Measurements from ENCODE around the gene XYLT1. TPM values are rescaled to one million over a fixed set of nuclear protein-coding genes. Genes with fewer than 3 reads are reported as not detected.

The XYLT1 gene
- polyA plus RNA-seq, 1 of the 3 experiments (the other 2 are of a cell fraction): 17.6 TPM

DNA sequence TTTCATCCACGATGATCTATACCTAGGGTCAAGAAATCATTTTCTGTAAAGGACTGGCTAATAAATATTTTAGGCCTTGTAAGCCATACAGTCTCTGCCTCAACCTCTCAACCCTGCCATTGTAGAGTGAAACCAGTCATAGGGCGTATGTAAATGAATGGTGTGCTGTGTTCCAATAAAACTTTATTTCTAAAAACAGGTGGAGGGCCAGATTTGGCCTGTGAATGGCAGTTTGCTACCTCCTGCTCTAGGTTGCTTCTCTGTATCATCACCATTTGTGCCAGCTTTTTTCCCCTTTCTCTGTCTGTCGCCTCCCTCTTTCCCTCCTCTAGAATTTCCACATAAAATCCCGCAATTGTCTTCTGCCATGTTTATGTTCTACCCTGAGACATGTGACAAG is 181.7 kb downstream of the XYLT1 start:
- no peak overlapping the region for H3K9ac ChIP-seq
- peaks cover 99% of the 10 kb centered on the region for H3K79me2 ChIP-seq (ENCODE audit: insufficient read depth)
- 72% methylated on average over 4 of the region's 4 CpGs for WGBS (ENCODE audit: low lambda C conversion rate)
- TF ChIP-seq, protein P1, sequence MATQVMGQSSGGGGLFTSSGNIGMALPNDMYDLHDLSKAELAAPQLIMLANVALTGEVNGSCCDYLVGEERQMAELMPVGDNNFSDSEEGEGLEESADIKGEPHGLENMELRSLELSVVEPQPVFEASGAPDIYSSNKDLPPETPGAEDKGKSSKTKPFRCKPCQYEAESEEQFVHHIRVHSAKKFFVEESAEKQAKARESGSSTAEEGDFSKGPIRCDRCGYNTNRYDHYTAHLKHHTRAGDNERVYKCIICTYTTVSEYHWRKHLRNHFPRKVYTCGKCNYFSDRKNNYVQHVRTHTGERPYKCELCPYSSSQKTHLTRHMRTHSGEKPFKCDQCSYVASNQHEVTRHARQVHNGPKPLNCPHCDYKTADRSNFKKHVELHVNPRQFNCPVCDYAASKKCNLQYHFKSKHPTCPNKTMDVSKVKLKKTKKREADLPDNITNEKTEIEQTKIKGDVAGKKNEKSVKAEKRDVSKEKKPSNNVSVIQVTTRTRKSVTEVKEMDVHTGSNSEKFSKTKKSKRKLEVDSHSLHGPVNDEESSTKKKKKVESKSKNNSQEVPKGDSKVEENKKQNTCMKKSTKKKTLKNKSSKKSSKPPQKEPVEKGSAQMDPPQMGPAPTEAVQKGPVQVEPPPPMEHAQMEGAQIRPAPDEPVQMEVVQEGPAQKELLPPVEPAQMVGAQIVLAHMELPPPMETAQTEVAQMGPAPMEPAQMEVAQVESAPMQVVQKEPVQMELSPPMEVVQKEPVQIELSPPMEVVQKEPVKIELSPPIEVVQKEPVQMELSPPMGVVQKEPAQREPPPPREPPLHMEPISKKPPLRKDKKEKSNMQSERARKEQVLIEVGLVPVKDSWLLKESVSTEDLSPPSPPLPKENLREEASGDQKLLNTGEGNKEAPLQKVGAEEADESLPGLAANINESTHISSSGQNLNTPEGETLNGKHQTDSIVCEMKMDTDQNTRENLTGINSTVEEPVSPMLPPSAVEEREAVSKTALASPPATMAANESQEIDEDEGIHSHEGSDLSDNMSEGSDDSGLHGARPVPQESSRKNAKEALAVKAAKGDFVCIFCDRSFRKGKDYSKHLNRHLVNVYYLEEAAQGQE (IDR thresholded peaks at IDR 0.05; ENCODE audit: low read depth, low read length): no peak
- TF ChIP-seq ZBTB33 (IDR thresholded peaks at IDR 0.05; ENCODE audit: borderline replicate concordance, low read depth): no peak
- no peak for TF ChIP-seq NFIC (IDR thresholded peaks at IDR 0.05; ENCODE audit: borderline replicate concordance)
- no peak for TF ChIP-seq FOSL2 (IDR thresholded peaks at IDR 0.05; ENCODE audit: borderline replicate concordance, low read depth)
- no peak for TF ChIP-seq FOXJ3 (CRISPR knock-in tag; IDR thresholded peaks at IDR 0.05)
- TF ChIP-seq GATA2 (CRISPR knock-in tag; IDR thresholded peaks at IDR 0.05): no peak
- TF ChIP-seq CTCF (IDR thresholded peaks at IDR 0.05): no peak
- TF ChIP-seq POLR2AphosphoS5 (IDR thresholded peaks at IDR 0.05; ENCODE audit: low read depth, low read length): no peak
- TF ChIP-seq RCOR1 (IDR thresholded peaks at IDR 0.05; ENCODE audit: low read length): no peak
- no peak for TF ChIP-seq YY1 (IDR thresholded peaks at IDR 0.05; ENCODE audit: low read depth)
- TF ChIP-seq SIN3A (IDR thresholded peaks at IDR 0.05; ENCODE audit: borderline replicate concordance, low read depth, low read length): no peak
- no peak for TF ChIP-seq TEAD4 (IDR thresholded peaks at IDR 0.05; ENCODE audit: borderline replicate concordance, insufficient read depth)
- TF ChIP-seq ELF1 (IDR thresholded peaks at IDR 0.05): no peak
- TF ChIP-seq TAF1 (IDR thresholded peaks at IDR 0.05; ENCODE audit: borderline replicate concordance, low read depth, low read length): no peak
- no peak for TF ChIP-seq CHD2 (IDR thresholded peaks at IDR 0.05; ENCODE audit: low read length, partially characterized antibody)
- no peak for TF ChIP-seq MXI1 (IDR thresholded peaks at IDR 0.05; ENCODE audit: low read depth, low read length)
- TF ChIP-seq TCF12 (IDR thresholded peaks at IDR 0.05): no peak
- TF ChIP-seq RFX5 (IDR thresholded peaks at IDR 0.05; ENCODE audit: low read length): no peak
- POLR2A ChIA-PET: no interaction called here
- H3K4me2 ChIP-seq: no peak overlapping the region
- no peak overlapping the region for H2AFZ ChIP-seq (ENCODE audit: low read depth)
- H3K27me3 ChIP-seq (ENCODE audit: insufficient read depth): no peaks in the 10 kb centered on the region
- H3K9me2 ChIP-seq: no peaks in the 10 kb centered on the region
- CTCF ChIA-PET: interaction anchor here (0.6 kb wide), 1 partner anchor 24 kb away, joined by 3 read pairs; no protein-coding TSS in a partner anchor
- H3K4me1 ChIP-seq (ENCODE audit: control insufficient read depth in 1 of 2, insufficient read depth in 2 of 2, low read depth in 1 of 2, low read length in 1 of 2): peaks cover 0 to 31% of the 10 kb centered on the region in 2 experiments; a peak in 1 of 4 replicates
- H3K4me3 ChIP-seq (ENCODE audit: low read depth in 2 of 2, low read length in 1 of 2): no peak overlapping the region
- no peaks in the 10 kb centered on the region for H3K9me3 ChIP-seq
- H4K20me1 ChIP-seq (ENCODE audit: insufficient read depth): peaks cover 99% of the 10 kb centered on the region
- no peak overlapping the region for H3K27ac ChIP-seq (ENCODE audit: low read depth in 2 of 2, low read length in 1 of 2)
- DNase-seq: no peak
- peaks cover 0 to 6% of the 10 kb centered on the region in 2 experiments for H3K36me3 ChIP-seq (replicated peaks in 1 of 2; ENCODE audit: control insufficient read depth in 1 of 2, insufficient read depth in 2 of 2, low read length in 1 of 2)
- H3F3A ChIP-seq (replicated peaks; ENCODE audit: insufficient read depth): peaks cover 15% of the 10 kb centered on the region

Data from SK-N-SH (cell line).